ENCODE data around the gene MCC. TPM values are rescaled to one million over a fixed set of nuclear protein-coding genes. Genes with fewer than 3 reads are reported as not detected.

MCC gene
- total RNA-seq, 6 donors from 2014 or later, result 12.1 to 67.1 (median 21.3) TPM

- DNase-seq (no peak), ATAC-seq (ENCODE audit: low FRiP score in 2 of 2) (peak in 1 of 2 donors; percentile 61)
- Histone ChIP-seq H3K27me3 (no peaks in the 10 kb centered on the region), H3K36me3 (peaks cover 0 to 15% (median 8%) of the 10 kb centered on the region in 4 donors), H3K27ac (peak overlapping the region in 2 of 4 donors; percentile 22 to 23), H3K4me3 (peak overlapping the region in 1 of 4 donors; percentile 19), H3K4me1 (peaks cover 2 to 17% (median 6%) of the 10 kb centered on the region in 4 donors), H3K9me3 (no peaks in the 10 kb centered on the region)
- TF ChIP-seq POLR2AphosphoS5 (IDR thresholded peaks at IDR 0.05), result no peak
- WGBS, 2 donors, result 51 to 68% methylated on average over 11 of the region's 11 CpGs
Observed at GRCh38 chr5:113047733-113048652, 440.3 kb downstream of the MCC start.

GRCh38 chr5:113047234-113047633 is 441.0 kb downstream of the MCC start:
- ATAC-seq (ENCODE audit: low FRiP score in 2 of 2), result peak in 1 of 2 donors; percentile 7
- no peaks in the 10 kb centered on the region for H3K27me3 ChIP-seq
- WGBS, 2 donors, result 76 to 81% methylated on average over 2 of the region's 2 CpGs
- peak overlapping the region in 1 of 4 donors; percentile 21 for H3K27ac ChIP-seq
- no peaks in the 10 kb centered on the region for H3K9me3 ChIP-seq
- peaks cover 2 to 17% (median 6%) of the 10 kb centered on the region in 4 donors for H3K4me1 ChIP-seq
- DNase-seq, result no peak
- no peak for TF ChIP-seq POLR2AphosphoS5 (IDR thresholded peaks at IDR 0.05)
- TF ChIP-seq POLR2A (IDR thresholded peaks at IDR 0.05), result no peak
- TF ChIP-seq EP300 (IDR thresholded peaks at IDR 0.05), result no peak
- no peak for TF ChIP-seq CTCF (IDR thresholded peaks at IDR 0.05)
- H3K4me3 ChIP-seq, result no peak overlapping the region
- H3K36me3 ChIP-seq, result peaks cover 0 to 14% (median 8%) of the 10 kb centered on the region in 4 donors

- Histone ChIP-seq H3K9me3 (no peaks in the 10 kb centered on the region), H3K27ac (no peak overlapping the region), H3K27me3 (no peaks in the 10 kb centered on the region), H3K4me3 (no peak overlapping the region), H3K36me3 (peaks cover 0 to 14% (median 8%) of the 10 kb centered on the region in 4 donors), H3K4me1 (peaks cover 0 to 11% (median 1%) of the 10 kb centered on the region in 4 donors)
- TF ChIP-seq POLR2AphosphoS5 (IDR thresholded peaks at IDR 0.05), result no peak
- no peak for TF ChIP-seq EP300 (IDR thresholded peaks at IDR 0.05)
- no peak for TF ChIP-seq POLR2A (IDR thresholded peaks at IDR 0.05)
- TF ChIP-seq CTCF (IDR thresholded peaks at IDR 0.05), result no peak
- DNase-seq (no peak), ATAC-seq (ENCODE audit: low FRiP score in 2 of 2) (no peak)
- WGBS, 2 donors, result 86 to 89% methylated on average over 8 to 11 of the region's 11 CpGs
Observed at GRCh38 chr5:113044776-113045465, 443.3 kb downstream of the MCC start.

- peak in 1 of 2 donors; percentile 14 for ATAC-seq (ENCODE audit: low FRiP score in 2 of 2)
- Histone ChIP-seq H3K27ac (no peak overlapping the region), H3K27me3 (no peaks in the 10 kb centered on the region), H3K36me3 (peaks cover 0 to 11% (median 6%) of the 10 kb centered on the region in 4 donors), H3K4me3 (no peak overlapping the region), H3K4me1 (peaks cover 0 to 11% (median 1%) of the 10 kb centered on the region in 4 donors), H3K9me3 (no peaks in the 10 kb centered on the region)
- WGBS, 2 donors, result 76 to 81% methylated on average over 10 to 16 of the region's 16 CpGs
- DNase-seq, result peak in 1 of 2 donors; percentile 72
- TF ChIP-seq POLR2AphosphoS5 (IDR thresholded peaks at IDR 0.05), result peak in 1 of 2 donors; percentile 6
- TF ChIP-seq POLR2A (IDR thresholded peaks at IDR 0.05), result no peak
- TF ChIP-seq CTCF (IDR thresholded peaks at IDR 0.05), result peak in 1 of 6 experiments; percentile 26
- no peak for TF ChIP-seq EP300 (IDR thresholded peaks at IDR 0.05)
Observed at GRCh38 chr5:113043491-113043931, 444.7 kb downstream of the MCC start.

All from upper lobe of left lung (tissue), 6 donors.